IMR-90 (cell line): ENCODE results near the gene SIGLEC6. TPM values are rescaled to one million over a fixed set of nuclear protein-coding genes. Genes with fewer than 3 reads are reported as not detected.

Experiments
- ATAC-seq: fragments of 200-7000 bp; cut with Tn5 transposase; 2 replicates; pipeline ENCODE4 v1.9.1; 2020; ENCODE audit warnings: low read depth, mild to moderate bottlenecking, moderate library complexity
- BruUV-seq: library from RNA; stranded (reverse); fragments of 400-500 nt; replicated peaks from 2 replicates; lab custom pipeline; 2021; lab: Mats Ljungman, UMichigan
- CTCF ChIA-PET: fragments of 300-600 bp; formaldehyde crosslinking; extraction: SDS; loops from one replicate; lab custom pipeline; 2021; ENCODE audit warnings: antibody characterized with exemption; lab: Yijun Ruan, JAX
- POLR2A ChIA-PET: fragments of 300-600 bp; sonication (Branson Sonifier 250); formaldehyde crosslinking; loops from one replicate; lab custom pipeline; 2022; ENCODE audit warnings: antibody characterized with exemption; ENCODE audit not compliant: unreplicated experiment; lab: Charles Lee
- DNase-seq: peaks from one replicate; pipeline ENCODE4 v3.0.0; 2013
- H2AFZ ChIP-seq: replicated peaks from 2 replicates; pipeline ENCODE3; 2013; ENCODE audit warnings: low read length, mild to moderate bottlenecking; ENCODE audit not compliant: poor library complexity
- H2AK5ac ChIP-seq: 2 replicates; pipeline ENCODE4 v1.6.1; 2013; ENCODE audit warnings: low read depth, low read length, inconsistent platforms
- H2AK9ac ChIP-seq: replicated peaks from 2 replicates; pipeline ENCODE3; 2013; ENCODE audit warnings: mild to moderate bottlenecking, low read depth, low read length, moderate library complexity; ENCODE audit not compliant: poor library complexity
- H2BK120ac ChIP-seq: 2 replicates; pipeline ENCODE4 v1.6.1; 2013; ENCODE audit warnings: low read depth, low read length, inconsistent platforms
- H2BK15ac ChIP-seq: 3 replicates; pipeline ENCODE4 v1.6.1; 2013; ENCODE audit warnings: low read depth, low read length, inconsistent platforms
- H2BK20ac ChIP-seq: 2 replicates; pipeline ENCODE4 v1.6.1; 2013; ENCODE audit warnings: low read depth, mild to moderate bottlenecking, inconsistent platforms, low read length, moderate library complexity
- H2BK5ac ChIP-seq: 2 replicates; pipeline ENCODE4 v1.6.1; 2013; ENCODE audit warnings: mild to moderate bottlenecking, low read depth, low read length, inconsistent platforms; ENCODE audit not compliant: poor library complexity, severe bottlenecking
- H3K14ac ChIP-seq: replicated peaks from 2 replicates; pipeline ENCODE4 v1.6.1; 2013; ENCODE audit warnings: low read depth, low read length, inconsistent platforms
- H3K18ac ChIP-seq: 2 replicates; pipeline ENCODE4 v1.6.1; 2013; ENCODE audit warnings: low read depth, low read length, control low read depth
- H3K23ac ChIP-seq: 2 replicates; pipeline ENCODE4 v1.6.1; 2013; ENCODE audit warnings: low read depth, low read length, inconsistent platforms
- H3K27ac ChIP-seq: 2 replicates; pipeline ENCODE4 v1.5.1; 2013; ENCODE audit warnings: mild to moderate bottlenecking, control low read depth, low read length; ENCODE audit not compliant: insufficient read depth
- H3K27me3 ChIP-seq: 2 replicates; pipeline ENCODE4 v1.6.1; 2013; ENCODE audit warnings: low read length; ENCODE audit not compliant: control insufficient read depth, insufficient read depth
- H3K36me3 ChIP-seq: 2 replicates; pipeline ENCODE4 v1.6.1; 2013; ENCODE audit warnings: low read length, mixed read lengths; ENCODE audit not compliant: control insufficient read depth, insufficient read depth
- H3K4ac ChIP-seq: 2 replicates; pipeline ENCODE4 v1.6.1; 2013; ENCODE audit warnings: low read depth, low read length, inconsistent platforms
- H3K4me1 ChIP-seq: 2 replicates; pipeline ENCODE4 v1.6.1; 2013; ENCODE audit warnings: low read length, mixed read lengths; ENCODE audit not compliant: control insufficient read depth, insufficient read depth
- H3K4me2 ChIP-seq: 2 replicates; pipeline ENCODE4 v1.6.1; 2013; ENCODE audit warnings: low read depth, mild to moderate bottlenecking, control low read depth, low read length, moderate library complexity
- H3K4me3 ChIP-seq: 2 replicates; pipeline ENCODE4 v1.5.1; 2013; ENCODE audit warnings: low read depth, mild to moderate bottlenecking, control low read depth, low read length, moderate library complexity; ENCODE audit not compliant: insufficient read depth
- H3K56ac ChIP-seq: 2 replicates; pipeline ENCODE4 v1.6.1; 2013; ENCODE audit warnings: low read length, inconsistent platforms; ENCODE audit not compliant: insufficient read depth; ENCODE audit errors: extremely low read depth
- H3K79me1 ChIP-seq, 2 experiments: 2 replicates each; pipeline ENCODE4 v1.6.1; 2013; ENCODE audit warnings: low read length in 2 of 2, inconsistent platforms in 1 of 2, low read depth in 1 of 2
- H3K9ac ChIP-seq: 2 replicates; pipeline ENCODE4 v1.6.1; 2013; ENCODE audit warnings: low read depth, low read length, control low read depth
- H3K9me1 ChIP-seq: 2 replicates; pipeline ENCODE4 v1.6.1; 2013; ENCODE audit warnings: low read length, inconsistent platforms; ENCODE audit not compliant: insufficient read depth
- H3K9me3 ChIP-seq: 2 replicates; pipeline ENCODE4 v1.6.1; 2013; ENCODE audit warnings: low read length; ENCODE audit not compliant: control insufficient read depth, insufficient read depth
- H4K20me1 ChIP-seq: 2 replicates; pipeline ENCODE4 v1.6.1; 2013; ENCODE audit warnings: low read length, inconsistent platforms; ENCODE audit not compliant: insufficient read depth
- H4K5ac ChIP-seq: 2 replicates; pipeline ENCODE4 v1.6.1; 2013; ENCODE audit warnings: mild to moderate bottlenecking, low read depth, low read length, control low read depth
- H4K8ac ChIP-seq, 2 experiments: 2 replicates each; pipeline ENCODE4 v1.6.1; 2013; ENCODE audit warnings: low read depth in 2 of 2, low read length in 2 of 2, control low read depth in 1 of 2, inconsistent platforms in 1 of 2
- H4K91ac ChIP-seq: 2 replicates; pipeline ENCODE4 v1.6.1; 2013; ENCODE audit warnings: low read depth, low read length, inconsistent platforms; ENCODE audit not compliant: insufficient read depth
- BHLHE40 ChIP-seq: fragments of 150-350 bp; IDR thresholded peaks from 2 replicates; pipeline ENCODE4 v1.6.1; 2016; ENCODE audit warnings: mild to moderate bottlenecking, low read depth, low read length
- CEBPB ChIP-seq: IDR thresholded peaks from 2 replicates; pipeline ENCODE4 v1.6.1; 2012; ENCODE audit warnings: low read depth, low read length, improper control_type of control experiment
- CHD1 ChIP-seq: IDR thresholded peaks from 2 replicates; pipeline ENCODE4 v1.6.1; 2012; ENCODE audit warnings: low read depth, low read length, improper control_type of control experiment
- ELK1 ChIP-seq: fragments of 150-350 bp; IDR thresholded peaks from 2 replicates; pipeline ENCODE4 v1.6.1; 2016; ENCODE audit warnings: low read depth, mild to moderate bottlenecking, low read length, moderate library complexity, borderline replicate concordance
- FOS ChIP-seq: fragments of 150-350 bp; IDR thresholded peaks from 2 replicates; pipeline ENCODE4 v1.6.1; 2016; ENCODE audit warnings: low read depth, low read length
- MAFK ChIP-seq: IDR thresholded peaks from 2 replicates; pipeline ENCODE4 v1.6.1; 2012; ENCODE audit warnings: low read depth, low read length, improper control_type of control experiment
- MAZ ChIP-seq: IDR thresholded peaks from 2 replicates; pipeline ENCODE4 v1.6.1; 2012; ENCODE audit warnings: low read depth, mild to moderate bottlenecking, low read length, improper control_type of control experiment, moderate library complexity, borderline replicate concordance
- MXI1 ChIP-seq: IDR thresholded peaks from 2 replicates; pipeline ENCODE4 v1.6.1; 2012; ENCODE audit warnings: low read depth, mild to moderate bottlenecking, low read length, moderate library complexity, borderline replicate concordance
- NFE2L2 ChIP-seq: fragments of 150-350 bp; IDR thresholded peaks from 2 replicates; pipeline ENCODE4 v1.6.1; 2016; ENCODE audit warnings: low read depth, mild to moderate bottlenecking, low read length
- POLR2A ChIP-seq: IDR thresholded peaks from 2 replicates; pipeline ENCODE4 v1.6.1; 2012; ENCODE audit warnings: mild to moderate bottlenecking, low read depth, low read length
- RAD21 ChIP-seq: IDR thresholded peaks from 2 replicates; pipeline ENCODE4 v1.6.1; 2012; ENCODE audit warnings: low read length, improper control_type of control experiment
- RCOR1 ChIP-seq: IDR thresholded peaks from 2 replicates; pipeline ENCODE4 v1.6.1; 2012; ENCODE audit warnings: mild to moderate bottlenecking, low read length, improper control_type of control experiment; ENCODE audit not compliant: insufficient replicate concordance
- RFX5 ChIP-seq: IDR thresholded peaks from 2 replicates; pipeline ENCODE4 v1.8.0; 2012; ENCODE audit warnings: low read depth, mild to moderate bottlenecking, low read length, moderate library complexity
- SMC3 ChIP-seq: fragments of 150-350 bp; IDR thresholded peaks from 2 replicates; pipeline ENCODE4 v1.6.1; 2016; ENCODE audit warnings: low read depth, mild to moderate bottlenecking, antibody characterized with exemption, low read length, moderate library complexity
- WGBS, 2 experiments: methylation state at CpG; one replicate each; pipeline versions ENCODE4 v1.1.5 to v1.1.7; 2013; ENCODE audit warnings: missing lambda C conversion rate in 2 of 2; ENCODE audit not compliant: insufficient read length in 1 of 2; ENCODE audit errors: extremely low coverage in 2 of 2; 5-methylcytosine and 5-hydroxymethylcytosine counted together
- dilution Hi-C: fragments of 300-500 bp; cut with HindIII; formaldehyde crosslinking; loops from one replicate; pipeline ENCODE4 v1.14.3; 2018; ENCODE audit warnings: low sequenced_read_pairs; ENCODE audit not compliant: unreplicated experiment
- in situ Hi-C: fragments of 300-500 bp; cut with MboI; formaldehyde crosslinking; loops from 3 replicates; pipeline ENCODE4 v1.14.3; 2019; ENCODE audit warnings: low sequenced_read_pairs, inconsistent platforms, mixed read lengths
- intact Hi-C: fragments of 100-400 bp; cut with micrococcal nuclease; formaldehyde crosslinking; loops from 2 replicates; pipeline ENCODE4 v1.10.0; 2022
- polyA plus RNA-seq, 3 experiments: library from polyadenylated mRNA; depleted of rRNA; stranded (reverse); fragments of >200 nt; gene quantifications; 2 replicates each; pipeline ENCODE4 v1.2.3, GENCODE V29; 2012; ENCODE audit warnings: low replicate concordance in 1 of 3
- total RNA-seq: library from RNA; depleted of rRNA; stranded (reverse); fragments of >200 nt; gene quantifications from 2 replicates; pipeline ENCODE4 v1.2.3, GENCODE V29; 2012
- TF ChIP-seq, protein P1 (sequence below): conservative IDR thresholded peaks from 2 replicates; pipeline ENCODE4 v1.5.1; 2012; ENCODE audit warnings: mild to moderate bottlenecking, low read depth, low read length, improper control_type of control experiment
- TF ChIP-seq, protein P2 (sequence below): fragments of 150-350 bp; IDR thresholded peaks from 2 replicates; pipeline ENCODE4 v1.6.1; 2017; ENCODE audit warnings: mild to moderate bottlenecking, antibody characterized with exemption, low read length, low read depth

The SIGLEC6 gene
- total and polyA plus RNA-seq, 2 of the 4 experiments (the other 2 are of a cell fraction), result not detected

DNA sequence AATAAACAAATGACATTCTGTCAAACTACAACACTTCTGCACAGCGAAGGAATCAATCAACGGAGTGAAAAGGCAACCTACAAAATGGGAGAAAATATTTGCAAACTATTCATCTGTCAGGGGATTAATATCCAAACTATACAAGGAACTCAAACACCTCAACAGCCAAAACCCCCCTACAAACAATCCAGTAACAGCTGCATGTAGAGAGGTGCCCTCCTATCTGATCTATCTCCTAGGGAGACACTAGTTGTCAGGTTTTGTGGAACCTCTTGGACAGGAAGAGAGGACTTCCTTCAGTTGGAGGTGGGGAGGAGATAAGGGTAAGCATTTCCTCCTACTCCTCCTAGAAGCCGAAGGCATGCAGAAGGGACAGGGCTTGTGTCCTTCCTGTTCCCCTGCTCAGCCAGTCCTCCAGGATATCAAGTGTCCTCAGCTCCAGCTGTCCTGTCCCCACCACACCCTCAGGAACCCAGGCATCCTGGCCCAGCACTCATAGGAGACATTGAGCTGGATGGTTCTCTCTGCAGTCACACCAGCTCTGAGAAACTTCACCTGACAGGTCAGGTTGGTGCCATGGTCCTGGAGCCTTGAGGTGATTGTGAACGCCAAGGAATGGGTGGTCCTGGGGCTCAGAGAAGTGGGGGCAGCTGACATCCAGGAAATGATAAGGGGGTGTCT, 63.5 kb downstream of the SIGLEC6 start:
- H2BK120ac ChIP-seq, result no peak overlapping the region
- CTCF ChIA-PET, result no interaction called here

More for the DNA sequence above, 63.5 kb downstream of the SIGLEC6 start:
- Histone ChIP-seq H2AK9ac (no peak overlapping the region), H3K27ac (no peak overlapping the region), H3K4me1 (no peaks in the 10 kb centered on the region), H3K18ac (no peak overlapping the region), H4K91ac (no peak overlapping the region), H3K9ac (no peak overlapping the region), H2BK20ac (no peak overlapping the region), H4K8ac (no peak overlapping the region), H3K23ac (no peak overlapping the region), H3K56ac (no peak overlapping the region), H4K5ac (no peak overlapping the region), H3K9me1 (no peaks in the 10 kb centered on the region), H2BK15ac (no peak overlapping the region), H2AFZ (no peak overlapping the region), H3K27me3 (no peaks in the 10 kb centered on the region), H3K4me3 (no peak overlapping the region), H3K4me2 (no peak overlapping the region), H3K4ac (no peak overlapping the region), H3K14ac (no peak overlapping the region), H3K79me1 (no peaks in the 10 kb centered on the region), H4K20me1 (no peaks in the 10 kb centered on the region), H2BK5ac (no peak overlapping the region), H2AK5ac (no peak overlapping the region), H3K9me3 (no peaks in the 10 kb centered on the region), H3K36me3 (no peaks in the 10 kb centered on the region)
- ATAC-seq, result no peak
- dilution Hi-C loops, result no loop called here
- POLR2A ChIA-PET, result no interaction called here
- 40% methylated on average over 1 of the region's 4 CpGs; no CpG with 5 or more reads in 1 of the 2 experiments for WGBS, 2 experiments
- TF ChIP-seq POLR2A, result no peak
- TF ChIP-seq SMC3, result no peak
- TF ChIP-seq ELK1, result no peak
- no peak for TF ChIP-seq CEBPB
- no peak for TF ChIP-seq RAD21
- TF ChIP-seq NFE2L2, result no peak
- TF ChIP-seq RCOR1, result no peak
- no peak for TF ChIP-seq MAFK
- TF ChIP-seq, protein P1, sequence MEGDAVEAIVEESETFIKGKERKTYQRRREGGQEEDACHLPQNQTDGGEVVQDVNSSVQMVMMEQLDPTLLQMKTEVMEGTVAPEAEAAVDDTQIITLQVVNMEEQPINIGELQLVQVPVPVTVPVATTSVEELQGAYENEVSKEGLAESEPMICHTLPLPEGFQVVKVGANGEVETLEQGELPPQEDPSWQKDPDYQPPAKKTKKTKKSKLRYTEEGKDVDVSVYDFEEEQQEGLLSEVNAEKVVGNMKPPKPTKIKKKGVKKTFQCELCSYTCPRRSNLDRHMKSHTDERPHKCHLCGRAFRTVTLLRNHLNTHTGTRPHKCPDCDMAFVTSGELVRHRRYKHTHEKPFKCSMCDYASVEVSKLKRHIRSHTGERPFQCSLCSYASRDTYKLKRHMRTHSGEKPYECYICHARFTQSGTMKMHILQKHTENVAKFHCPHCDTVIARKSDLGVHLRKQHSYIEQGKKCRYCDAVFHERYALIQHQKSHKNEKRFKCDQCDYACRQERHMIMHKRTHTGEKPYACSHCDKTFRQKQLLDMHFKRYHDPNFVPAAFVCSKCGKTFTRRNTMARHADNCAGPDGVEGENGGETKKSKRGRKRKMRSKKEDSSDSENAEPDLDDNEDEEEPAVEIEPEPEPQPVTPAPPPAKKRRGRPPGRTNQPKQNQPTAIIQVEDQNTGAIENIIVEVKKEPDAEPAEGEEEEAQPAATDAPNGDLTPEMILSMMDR, result no peak
- TF ChIP-seq RFX5, result no peak
- no peak for TF ChIP-seq MAZ
- TF ChIP-seq MXI1, result no peak
- no peak for TF ChIP-seq CHD1
- no peak for TF ChIP-seq FOS
- TF ChIP-seq, protein P2, sequence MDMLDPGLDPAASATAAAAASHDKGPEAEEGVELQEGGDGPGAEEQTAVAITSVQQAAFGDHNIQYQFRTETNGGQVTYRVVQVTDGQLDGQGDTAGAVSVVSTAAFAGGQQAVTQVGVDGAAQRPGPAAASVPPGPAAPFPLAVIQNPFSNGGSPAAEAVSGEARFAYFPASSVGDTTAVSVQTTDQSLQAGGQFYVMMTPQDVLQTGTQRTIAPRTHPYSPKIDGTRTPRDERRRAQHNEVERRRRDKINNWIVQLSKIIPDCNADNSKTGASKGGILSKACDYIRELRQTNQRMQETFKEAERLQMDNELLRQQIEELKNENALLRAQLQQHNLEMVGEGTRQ, result no peak
- no peak for TF ChIP-seq BHLHE40
- intact Hi-C loops, result no loop called here
- BruUV-seq, result no TSS peak
- no peak for DNase-seq
- in situ Hi-C loops, result no loop called here
